Measurements from ENCODE around the gene FAM241B.

FAM241B gene

GRCh38 chr10:69665474-69666320, 35.6 kb downstream of the FAM241B start:
- no peak for TF ChIP-seq EGR1 (IDR thresholded peaks at IDR 0.05)
- no peak for TF ChIP-seq YY1 (IDR thresholded peaks at IDR 0.05; ENCODE audit: low read depth)
- TF ChIP-seq, protein P1, sequence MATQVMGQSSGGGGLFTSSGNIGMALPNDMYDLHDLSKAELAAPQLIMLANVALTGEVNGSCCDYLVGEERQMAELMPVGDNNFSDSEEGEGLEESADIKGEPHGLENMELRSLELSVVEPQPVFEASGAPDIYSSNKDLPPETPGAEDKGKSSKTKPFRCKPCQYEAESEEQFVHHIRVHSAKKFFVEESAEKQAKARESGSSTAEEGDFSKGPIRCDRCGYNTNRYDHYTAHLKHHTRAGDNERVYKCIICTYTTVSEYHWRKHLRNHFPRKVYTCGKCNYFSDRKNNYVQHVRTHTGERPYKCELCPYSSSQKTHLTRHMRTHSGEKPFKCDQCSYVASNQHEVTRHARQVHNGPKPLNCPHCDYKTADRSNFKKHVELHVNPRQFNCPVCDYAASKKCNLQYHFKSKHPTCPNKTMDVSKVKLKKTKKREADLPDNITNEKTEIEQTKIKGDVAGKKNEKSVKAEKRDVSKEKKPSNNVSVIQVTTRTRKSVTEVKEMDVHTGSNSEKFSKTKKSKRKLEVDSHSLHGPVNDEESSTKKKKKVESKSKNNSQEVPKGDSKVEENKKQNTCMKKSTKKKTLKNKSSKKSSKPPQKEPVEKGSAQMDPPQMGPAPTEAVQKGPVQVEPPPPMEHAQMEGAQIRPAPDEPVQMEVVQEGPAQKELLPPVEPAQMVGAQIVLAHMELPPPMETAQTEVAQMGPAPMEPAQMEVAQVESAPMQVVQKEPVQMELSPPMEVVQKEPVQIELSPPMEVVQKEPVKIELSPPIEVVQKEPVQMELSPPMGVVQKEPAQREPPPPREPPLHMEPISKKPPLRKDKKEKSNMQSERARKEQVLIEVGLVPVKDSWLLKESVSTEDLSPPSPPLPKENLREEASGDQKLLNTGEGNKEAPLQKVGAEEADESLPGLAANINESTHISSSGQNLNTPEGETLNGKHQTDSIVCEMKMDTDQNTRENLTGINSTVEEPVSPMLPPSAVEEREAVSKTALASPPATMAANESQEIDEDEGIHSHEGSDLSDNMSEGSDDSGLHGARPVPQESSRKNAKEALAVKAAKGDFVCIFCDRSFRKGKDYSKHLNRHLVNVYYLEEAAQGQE (IDR thresholded peaks at IDR 0.05; ENCODE audit: low read depth), result no peak
- TF ChIP-seq FOXM1 (IDR thresholded peaks at IDR 0.05; ENCODE audit: borderline replicate concordance, low read depth), result no peak
- TF ChIP-seq, protein P2, sequence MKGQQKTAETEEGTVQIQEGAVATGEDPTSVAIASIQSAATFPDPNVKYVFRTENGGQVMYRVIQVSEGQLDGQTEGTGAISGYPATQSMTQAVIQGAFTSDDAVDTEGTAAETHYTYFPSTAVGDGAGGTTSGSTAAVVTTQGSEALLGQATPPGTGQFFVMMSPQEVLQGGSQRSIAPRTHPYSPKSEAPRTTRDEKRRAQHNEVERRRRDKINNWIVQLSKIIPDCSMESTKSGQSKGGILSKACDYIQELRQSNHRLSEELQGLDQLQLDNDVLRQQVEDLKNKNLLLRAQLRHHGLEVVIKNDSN (IDR thresholded peaks at IDR 0.05), result no peak
- TF ChIP-seq ZBTB7A (IDR thresholded peaks at IDR 0.05; ENCODE audit: low read depth), result no peak
- TF ChIP-seq TEAD4 (IDR thresholded peaks at IDR 0.05), result no peak
- no peak for TF ChIP-seq NFIC (IDR thresholded peaks at IDR 0.05)
- no peak for TF ChIP-seq TCF12 (IDR thresholded peaks at IDR 0.05; ENCODE audit: low read depth)
- no peak for TF ChIP-seq CREB1 (IDR thresholded peaks at IDR 0.05; ENCODE audit: low read depth)
- no peak for TF ChIP-seq CEBPB (IDR thresholded peaks at IDR 0.05)
- no peak for TF ChIP-seq EP300 (IDR thresholded peaks at IDR 0.05; ENCODE audit: borderline replicate concordance)
- TF ChIP-seq TAF1 (IDR thresholded peaks at IDR 0.05; ENCODE audit: low read depth), result no peak
- TF ChIP-seq RAD21 (IDR thresholded peaks at IDR 0.05; ENCODE audit: low read depth), result no peak
- TF ChIP-seq, protein P3, sequence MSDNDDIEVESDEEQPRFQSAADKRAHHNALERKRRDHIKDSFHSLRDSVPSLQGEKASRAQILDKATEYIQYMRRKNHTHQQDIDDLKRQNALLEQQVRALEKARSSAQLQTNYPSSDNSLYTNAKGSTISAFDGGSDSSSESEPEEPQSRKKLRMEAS (IDR thresholded peaks at IDR 0.05), result no peak

DNA sequence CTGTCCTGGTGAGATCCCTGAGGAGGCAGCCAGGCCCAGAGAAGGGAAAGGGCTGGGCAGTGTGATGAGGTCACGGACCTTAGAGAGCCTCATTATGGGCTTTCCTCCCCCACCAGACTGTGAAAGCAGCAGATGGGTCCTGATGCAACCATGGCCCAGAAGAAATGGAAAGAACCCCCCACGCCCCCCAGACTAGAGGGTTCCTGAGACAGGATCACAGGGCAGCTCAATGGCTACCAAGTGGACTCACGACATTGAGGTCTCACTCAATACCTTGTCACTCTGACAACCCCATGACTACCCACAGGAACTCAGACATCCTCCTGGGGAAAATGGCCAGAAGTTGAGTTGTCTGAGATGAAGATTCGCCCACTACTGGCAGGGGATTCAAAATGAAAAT, 36.7 kb downstream of the FAM241B start:
- TF ChIP-seq, protein P2 (IDR thresholded peaks at IDR 0.05), result no peak
- TF ChIP-seq RAD21 (IDR thresholded peaks at IDR 0.05; ENCODE audit: low read depth), result no peak
- TF ChIP-seq CEBPB (IDR thresholded peaks at IDR 0.05), result no peak
- TF ChIP-seq TAF1 (IDR thresholded peaks at IDR 0.05; ENCODE audit: low read depth), result no peak
- TF ChIP-seq ZBTB7A (IDR thresholded peaks at IDR 0.05; ENCODE audit: low read depth), result no peak
- no peak for TF ChIP-seq EGR1 (IDR thresholded peaks at IDR 0.05)
- no peak for TF ChIP-seq CREB1 (IDR thresholded peaks at IDR 0.05; ENCODE audit: low read depth)
- TF ChIP-seq YY1 (IDR thresholded peaks at IDR 0.05; ENCODE audit: low read depth), result no peak
- no peak for TF ChIP-seq TEAD4 (IDR thresholded peaks at IDR 0.05)
- TF ChIP-seq, protein P1 (IDR thresholded peaks at IDR 0.05; ENCODE audit: low read depth), result no peak

DNA sequence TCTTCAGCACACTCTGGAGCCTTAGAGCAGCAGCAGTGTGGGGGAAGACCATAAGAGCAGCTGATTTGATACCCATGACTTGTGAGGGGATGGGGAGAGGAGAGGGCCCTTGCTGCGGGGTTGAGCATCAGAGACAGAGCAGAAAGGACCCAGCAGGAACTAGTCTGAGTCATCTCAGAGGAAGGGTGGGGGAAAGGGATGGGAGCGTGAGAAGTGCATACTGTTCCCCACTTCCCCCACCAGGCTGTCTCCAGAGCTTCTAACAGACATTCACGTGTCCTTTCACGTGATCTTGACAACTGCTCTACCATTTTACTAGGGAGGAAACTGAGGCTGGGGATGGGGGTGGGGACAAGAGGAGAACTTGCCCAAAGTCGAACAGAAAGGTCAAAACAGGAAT, 38.7 kb downstream of the FAM241B start:
- no peak for TF ChIP-seq YY1 (IDR thresholded peaks at IDR 0.05; ENCODE audit: low read depth)
- no peak for TF ChIP-seq NFIC (IDR thresholded peaks at IDR 0.05)
- no peak for TF ChIP-seq FOXM1 (IDR thresholded peaks at IDR 0.05; ENCODE audit: borderline replicate concordance, low read depth)
- no peak for TF ChIP-seq TEAD4 (IDR thresholded peaks at IDR 0.05)

- TF ChIP-seq CEBPB (IDR thresholded peaks at IDR 0.05) (no peak), EP300 (IDR thresholded peaks at IDR 0.05; ENCODE audit: borderline replicate concordance) (no peak), CREB1 (IDR thresholded peaks at IDR 0.05; ENCODE audit: low read depth) (no peak), TEAD4 (IDR thresholded peaks at IDR 0.05) (no peak), EGR1 (IDR thresholded peaks at IDR 0.05) (no peak), TAF1 (IDR thresholded peaks at IDR 0.05; ENCODE audit: low read depth) (no peak), NFIC (IDR thresholded peaks at IDR 0.05) (no peak), ZBTB7A (IDR thresholded peaks at IDR 0.05; ENCODE audit: low read depth) (no peak), YY1 (IDR thresholded peaks at IDR 0.05; ENCODE audit: low read depth) (no peak), TCF12 (IDR thresholded peaks at IDR 0.05; ENCODE audit: low read depth) (no peak), RAD21 (IDR thresholded peaks at IDR 0.05; ENCODE audit: low read depth) (no peak), FOXM1 (IDR thresholded peaks at IDR 0.05; ENCODE audit: borderline replicate concordance, low read depth) (no peak)
- TF ChIP-seq, protein P1 (IDR thresholded peaks at IDR 0.05; ENCODE audit: low read depth), result no peak
- TF ChIP-seq, protein P2 (IDR thresholded peaks at IDR 0.05), result no peak
- TF ChIP-seq, protein P3 (IDR thresholded peaks at IDR 0.05), result no peak
Measured at GRCh38 chr10:69669409-69669808, 39.4 kb downstream of the FAM241B start.
